ENCODE measurements around the gene LINGO4. TPM values are rescaled to one million over a fixed set of nuclear protein-coding genes. Genes with fewer than 3 reads are reported as not detected.

The LINGO4 gene
- total and polyA plus RNA-seq, 11 donors, result 0.11 to 1.0 (median 0.56) TPM

GRCh38 chr1:151756291-151756690 is 48.9 kb downstream of the LINGO4 start:
- ATAC-seq (no peak), DNase-seq (no peak)
- H3K4me3 ChIP-seq, result no peak overlapping the region
- H3K4me1 ChIP-seq, result no peaks in the 10 kb centered on the region
- peaks cover 0 to 51% (median 36%) of the 10 kb centered on the region in 9 donors for H3K36me3 ChIP-seq
- H3K27me3 ChIP-seq, result no peaks in the 10 kb centered on the region
- H3K27ac ChIP-seq, result no peak overlapping the region
- TF ChIP-seq CTCF (IDR thresholded peaks at IDR 0.05), result no peak
- no peak for TF ChIP-seq POLR2A (IDR thresholded peaks at IDR 0.05)
- WGBS, 4 donors, result 64 to 83% (median 78%) methylated on average over 1 of the region's 1 CpG
- intact Hi-C loops (cut with DNase I), result no loop called here
- H3K9me3 ChIP-seq, result no peaks in the 10 kb centered on the region

Other genes with a start within 250 kb of the LINGO4 start
- 10 to 100 TPM; 21.6 to 39.4 (median 33.2) TPM for gene SNX27, start 193.4 kb downstream of the LINGO4 start, total RNA-seq
- gene SNX27, start 193.4 kb downstream of the LINGO4 start, polyA plus RNA-seq, result 10 to 100 TPM in 1 of 2 donors, 1 to 10 TPM in 1; 9.6 to 17.6 TPM
- gene CELF3, start 88.6 kb downstream of the LINGO4 start, total RNA-seq, result not detected
- gene CELF3, start 88.6 kb downstream of the LINGO4 start, polyA plus RNA-seq, result not detected
- 10 to 100 TPM in 2 of 9 donors, 1 to 10 TPM in 6, not detected in 1; 2.3 to 20.8 (median 6.0) TPM for gene RIIAD1, start 83.9 kb downstream of the LINGO4 start, total RNA-seq
- gene RIIAD1, start 83.9 kb downstream of the LINGO4 start, polyA plus RNA-seq, result 10 to 100 TPM in 1 of 2 donors, not detected in 1; 13.1 TPM
- 10 to 100 TPM; 35.8 to 53.2 (median 46.3) TPM for gene MRPL9, start 41.9 kb downstream of the LINGO4 start, total RNA-seq
- gene MRPL9, start 41.9 kb downstream of the LINGO4 start, polyA plus RNA-seq, result 10 to 100 TPM; 45.2 to 57.9 TPM
- gene TDRKH, start 14.9 kb downstream of the LINGO4 start, total RNA-seq, result 1 to 10 TPM; 3.2 to 9.8 (median 4.8) TPM
- gene TDRKH, start 14.9 kb downstream of the LINGO4 start, polyA plus RNA-seq, result 1 to 10 TPM; 2.7 to 6.5 TPM
- 10 to 100 TPM in 6 of 9 donors, 1 to 10 TPM in 3; 3.6 to 58.9 (median 12.4) TPM for gene RORC, start 26.4 kb upstream of the LINGO4 start, total RNA-seq
- 10 to 100 TPM in 1 of 2 donors, 1 to 10 TPM in 1; 6.8 to 11.8 TPM for gene RORC, start 26.4 kb upstream of the LINGO4 start, polyA plus RNA-seq
- gene C2CD4D, start 34.4 kb upstream of the LINGO4 start, total RNA-seq, result under 1 TPM in 2 of 9 donors, not detected in 7; 0.14 to 0.28 TPM
- not detected for gene C2CD4D, start 34.4 kb upstream of the LINGO4 start, polyA plus RNA-seq
- under 1 TPM in 1 of 9 donors, not detected in 8; 0.52 TPM for gene THEM5, start 48.3 kb upstream of the LINGO4 start, total RNA-seq
- gene THEM5, start 48.3 kb upstream of the LINGO4 start, polyA plus RNA-seq, result not detected
- 10 to 100 TPM; 14.2 to 17.0 (median 15.0) TPM for gene THEM4, start 104.1 kb upstream of the LINGO4 start, total RNA-seq
- gene THEM4, start 104.1 kb upstream of the LINGO4 start, polyA plus RNA-seq, result 10 to 100 TPM; 14.8 to 25.5 TPM
- gene S100A10, start 188.4 kb upstream of the LINGO4 start, total RNA-seq, result 100 to 1,000 TPM in 7 of 9 donors, 10 to 100 TPM in 2; 55.5 to 403 (median 156) TPM
- 100 to 1,000 TPM; 258 to 387 TPM for gene S100A10, start 188.4 kb upstream of the LINGO4 start, polyA plus RNA-seq
- 100 to 1,000 TPM in 4 of 9 donors, 10 to 100 TPM in 5; 44.9 to 368 (median 80.7) TPM for gene S100A11, start 231.6 kb upstream of the LINGO4 start, total RNA-seq
- gene S100A11, start 231.6 kb upstream of the LINGO4 start, polyA plus RNA-seq, result 100 to 1,000 TPM; 179 to 571 TPM